PC-3 (cell line): Measurements from ENCODE around the gene ETS1. TPM values are rescaled to one million over a fixed set of nuclear protein-coding genes. Genes with fewer than 3 reads are reported as not detected.

Experiments
- ATAC-seq: fragments of 200-7000 bp; cut with Tn5 transposase; 2 replicates; pipeline ENCODE4 v1.9.1; 2020; ENCODE audit warnings: mild to moderate bottlenecking, moderate library complexity
- BruUV-seq: library from RNA; stranded (reverse); fragments of 400-500 nt; replicated peaks from 2 replicates; lab custom pipeline; 2021; lab: Mats Ljungman, UMichigan
- CTCF ChIA-PET: fragments of 300-600 bp; sonication (Branson Sonifier 250); formaldehyde crosslinking; loops from one replicate; lab custom pipeline; 2022; ENCODE audit warnings: antibody characterized with exemption; lab: Charles Lee
- POLR2A ChIA-PET: fragments of 300-600 bp; sonication (Branson Sonifier 250); formaldehyde crosslinking; loops from one replicate; lab custom pipeline; 2022; ENCODE audit warnings: antibody characterized with exemption; ENCODE audit not compliant: unreplicated experiment; lab: Charles Lee
- DNase-seq: peaks from one replicate; pipeline ENCODE4 v3.0.0-alpha.2; 2015
- H2AFZ ChIP-seq: fragments of 300-600 bp; sonication (generic); 2 replicates; pipeline ENCODE4 v1.6.0; 2016; ENCODE audit warnings: antibody characterized with exemption, low read length
- H3F3A ChIP-seq: fragments of 300-600 bp; sonication (generic); one replicate; pipeline ENCODE4 v1.6.0; 2017; ENCODE audit warnings: antibody characterized with exemption, low read length, control low read depth, mild to moderate bottlenecking; ENCODE audit not compliant: unreplicated experiment
- H3K27ac ChIP-seq: fragments of 300-600 bp; sonication (generic); 2 replicates; pipeline ENCODE4 v1.5.1; 2016; ENCODE audit warnings: mild to moderate bottlenecking, low read length
- H3K27me3 ChIP-seq: fragments of 300-600 bp; sonication (generic); 2 replicates; pipeline ENCODE4 v1.6.1; 2016; ENCODE audit warnings: low read length, mixed read lengths
- H3K36me3 ChIP-seq: fragments of 300-600 bp; sonication (generic); 2 replicates; pipeline ENCODE4 v1.6.1; 2016; ENCODE audit warnings: low read depth, mixed run types, low read length, mixed read lengths
- H3K4me1 ChIP-seq: fragments of 300-600 bp; sonication (generic); 2 replicates; pipeline ENCODE4 v1.5.1; 2016; ENCODE audit warnings: low read length; ENCODE audit not compliant: insufficient read depth
- H3K4me2 ChIP-seq: fragments of 300-600 bp; sonication (generic); 2 replicates; pipeline ENCODE4 v1.6.0; 2016; ENCODE audit warnings: low read length
- H3K4me3 ChIP-seq: fragments of 300-600 bp; sonication (generic); 2 replicates; pipeline ENCODE4 v1.5.1; 2016; ENCODE audit warnings: mild to moderate bottlenecking, low read length, mixed read lengths
- H3K79me2 ChIP-seq: fragments of 300-600 bp; sonication (generic); 2 replicates; pipeline ENCODE4 v1.6.1; 2017; ENCODE audit warnings: low read length, mixed read lengths
- H3K9ac ChIP-seq: fragments of 300-600 bp; sonication (generic); 2 replicates; pipeline ENCODE4 v1.6.0; 2016; ENCODE audit warnings: mild to moderate bottlenecking, low read length
- H3K9me2 ChIP-seq: fragments of 300-600 bp; sonication (generic); replicated peaks from 2 replicates; pipeline ENCODE4 v1.6.1; 2016; ENCODE audit warnings: mixed run types, low read length, mixed read lengths
- H3K9me3 ChIP-seq: fragments of 300-600 bp; sonication (generic); 2 replicates; pipeline ENCODE4 v1.6.1; 2016; ENCODE audit warnings: low read length, mixed read lengths
- H4K20me1 ChIP-seq: fragments of 300-600 bp; sonication (generic); 2 replicates; pipeline ENCODE4 v1.6.1; 2016; ENCODE audit warnings: low read length, mixed read lengths
- CTCF ChIP-seq: fragments of 300-600 bp; sonication (generic); conservative IDR thresholded peaks from 2 replicates; pipeline ENCODE4 v1.5.1; 2017; ENCODE audit warnings: antibody characterized with exemption, low read depth, mild to moderate bottlenecking, low read length
- EZH2 ChIP-seq: fragments of 300-600 bp; sonication (generic); IDR thresholded peaks from one replicate; pipeline ENCODE4 v1.6.1; 2017; ENCODE audit warnings: antibody characterized with exemption, mild to moderate bottlenecking, low read length; ENCODE audit not compliant: unreplicated experiment
- EZH2phosphoT487 ChIP-seq: fragments of 300-600 bp; sonication (generic); IDR thresholded peaks from 2 replicates; pipeline ENCODE4 v1.6.1; 2018; ENCODE audit warnings: mild to moderate bottlenecking, antibody characterized with exemption, low read length, borderline replicate concordance
- intact Hi-C: fragments of 100-400 bp; cut with micrococcal nuclease; formaldehyde crosslinking; loops from 2 replicates; pipeline ENCODE4 v1.9.0; 2023
- total RNA-seq: library from RNA; depleted of rRNA; stranded (reverse); fragments of >200 nt; gene quantifications from 2 replicates; pipeline ENCODE4 v1.2.3, GENCODE V29; 2014

ETS1 gene
- total RNA-seq, 1 experiment from 2014 or later = 52.0 TPM

DNA sequence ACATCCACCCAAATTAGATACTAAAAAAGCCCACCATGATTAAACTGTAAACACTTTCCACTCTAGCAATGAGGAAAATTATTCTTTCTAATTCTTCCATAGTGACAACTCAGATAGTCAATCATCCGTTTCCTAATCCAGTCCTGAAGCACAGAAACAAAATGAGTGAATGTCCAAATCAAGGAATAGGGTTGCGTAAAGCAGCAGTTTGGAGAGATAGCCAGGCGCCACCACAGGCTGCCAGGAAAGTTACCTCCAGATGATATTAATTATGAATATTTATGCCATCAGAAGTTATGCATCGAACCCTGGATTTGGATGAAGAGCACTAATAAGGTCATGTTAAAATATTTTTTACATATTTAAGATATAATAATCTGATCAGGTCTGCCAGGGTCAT lies 63.2 kb downstream of the ETS1 start:
- H3K9ac ChIP-seq = no peak overlapping the region
- CTCF ChIA-PET = no interaction called here
- peaks cover 22% of the 10 kb centered on the region for H4K20me1 ChIP-seq
- POLR2A ChIA-PET = interaction anchor here (0.7 kb wide), 1 partner anchor 16 kb away, joined by 3 read pairs; no protein-coding TSS in a partner anchor
- H3K79me2 ChIP-seq = peaks cover 29% of the 10 kb centered on the region
- ATAC-seq (no peak), DNase-seq (no peak)
- H3K27me3 ChIP-seq = no peaks in the 10 kb centered on the region
- H2AFZ ChIP-seq = no peak overlapping the region
- no TSS peak for BruUV-seq
- H3K4me3 ChIP-seq = no peak overlapping the region
- H3K4me2 ChIP-seq = peak overlapping the region; percentile 75; the same call in 1 of the 2 replicates
- H3F3A ChIP-seq = no peaks in the 10 kb centered on the region
- intact Hi-C loops = loop anchor here (5.0 kb wide), 1 partner anchor 58 kb away; no protein-coding TSS in a partner anchor
- no peaks in the 10 kb centered on the region for H3K9me3 ChIP-seq
- peaks cover 50% of the 10 kb centered on the region for H3K4me1 ChIP-seq
- peak overlapping the region; percentile 90 for H3K27ac ChIP-seq
- H3K36me3 ChIP-seq = no peaks in the 10 kb centered on the region
- TF ChIP-seq EZH2 (no peak), EZH2phosphoT487 (no peak), CTCF (no peak; the same call in 1 of the 2 replicates)
- no peaks in the 10 kb centered on the region for H3K9me2 ChIP-seq

DNA sequence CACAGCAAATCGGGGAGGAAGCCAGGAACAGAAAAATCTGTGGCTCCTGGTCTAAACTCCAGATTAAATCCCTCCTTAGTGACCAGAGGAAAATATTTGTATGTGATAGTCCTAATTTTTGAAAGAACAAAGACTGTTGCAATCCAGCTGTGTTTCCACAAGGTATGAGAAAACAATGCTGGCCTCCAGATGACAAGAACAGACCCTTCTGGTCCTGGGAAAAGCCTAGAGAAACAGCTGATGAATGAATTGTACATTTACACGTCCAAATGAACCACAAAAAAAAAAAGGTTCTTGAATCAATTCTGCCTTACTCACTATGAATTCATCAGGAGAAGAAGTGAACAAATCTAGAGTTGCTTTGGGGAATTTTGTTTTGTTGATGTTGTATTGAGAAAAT lies 63.7 kb downstream of the ETS1 start:
- CTCF ChIA-PET = no interaction called here
- peak overlapping the region; percentile 87 for H3K9ac ChIP-seq
- BruUV-seq = no TSS peak

More for the DNA sequence above, 63.7 kb downstream of the ETS1 start:
- POLR2A ChIA-PET = interaction anchor here (0.7 kb wide), 1 partner anchor 16 kb away, joined by 3 read pairs; no protein-coding TSS in a partner anchor
- TF ChIP-seq EZH2 (no peak), EZH2phosphoT487 (no peak), CTCF (no peak)
- peaks cover 27% of the 10 kb centered on the region for H4K20me1 ChIP-seq
- H3F3A ChIP-seq = no peaks in the 10 kb centered on the region
- peaks cover 35% of the 10 kb centered on the region for H3K79me2 ChIP-seq
- DNase-seq = peak; percentile 44
- H2AFZ ChIP-seq = no peak overlapping the region
- H3K9me2 ChIP-seq = no peaks in the 10 kb centered on the region
- peak overlapping the region; percentile 75 for H3K4me2 ChIP-seq
- peak overlapping the region; percentile 47; the same call in 1 of the 2 replicates for H3K4me3 ChIP-seq
- intact Hi-C loops = loop anchor here (2.0 to 5.0 kb wide), 3 partner anchors 51 to 351 kb away; no protein-coding TSS in a partner anchor
- H3K27me3 ChIP-seq = no peaks in the 10 kb centered on the region
- peaks cover 55% of the 10 kb centered on the region for H3K4me1 ChIP-seq
- H3K36me3 ChIP-seq = no peaks in the 10 kb centered on the region
- H3K9me3 ChIP-seq = no peaks in the 10 kb centered on the region
- no peak for ATAC-seq
- peak overlapping the region; percentile 90 for H3K27ac ChIP-seq
